ENCODE results near the gene ZNF611. TPM values are rescaled to one million over a fixed set of nuclear protein-coding genes. Genes with fewer than 3 reads are reported as not detected.
A peak's percentile ranks its signal among the peaks of the same experiment; 100 is the strongest.
"Not testable (repeated sequence)": the region's sequence is repeated elsewhere in the genome, so short reads cannot be mapped to it uniquely, and the experiment has no call there.

The ZNF611 gene
- total and polyA plus RNA-seq, 2 of the 13 experiments (the other 11 are each of a cell fraction or from before 2014, with no cell fraction given), result 2.7 to 4.1 TPM

DNA sequence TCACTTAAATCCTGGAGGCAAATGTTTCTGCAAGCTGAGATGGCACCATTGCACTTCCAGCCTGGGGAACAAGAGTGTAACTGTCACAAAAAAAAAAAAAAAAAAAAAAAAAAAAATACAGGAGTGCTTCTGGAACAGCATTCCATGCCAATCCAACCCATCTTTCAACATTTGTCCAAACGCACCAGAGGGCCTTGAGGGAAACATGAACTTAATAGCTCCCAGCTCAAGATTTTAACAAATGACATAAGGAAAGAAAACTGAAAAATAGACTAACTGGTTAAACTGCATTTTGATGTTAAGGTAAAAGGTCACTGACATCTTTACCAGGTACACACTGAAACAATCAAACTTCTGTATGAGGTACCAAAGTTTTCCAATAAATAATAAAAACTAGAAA, 49.0 kb downstream of the ZNF611 start:
- no peak for DNase-seq (ENCODE audit: low spot score)
- CTCF ChIA-PET (ENCODE audit: low intra/inter-chr PET ratio, low total read pairs), result no interaction called here
- no peak overlapping the region for H3K9ac ChIP-seq (ENCODE audit: insufficient read depth, low read depth, low read length)
- no peak overlapping the region for H3K4me3 ChIP-seq (replicated peaks in 1 of 3; ENCODE audit: insufficient read depth in 1 of 3, low read depth in 2 of 3, low read length in 3 of 3)
- peaks cover 15% of the 10 kb centered on the region; the same call in 1 of the 2 replicates for H3K9me3 ChIP-seq (ENCODE audit: low read length)
- ATAC-seq, result no peak
- intact Hi-C loops (cut with micrococcal nuclease; ENCODE audit: unreplicated experiment), result no loop called here
- no peak overlapping the region for H2AFZ ChIP-seq (ENCODE audit: low read length)
- TF ChIP-seq EZH2 (conservative IDR thresholded peaks at IDR 0.05; ENCODE audit: low read depth, low read length) (no peak), PITX1 (CRISPR knock-in tag; IDR thresholded peaks at IDR 0.05) (no peak), MATR3 (CRISPR knock-in tag; IDR thresholded peaks at IDR 0.05) (no peak)
- H3K4me2 ChIP-seq (ENCODE audit: low read depth, low read length), result no peak overlapping the region
- H3K36me3 ChIP-seq (replicated peaks in 1 of 2; ENCODE audit: control insufficient read depth in 1 of 2, insufficient read depth in 2 of 2, low read length in 2 of 2), result peaks cover 0 to 5% of the 10 kb centered on the region in 2 experiments; a peak in 1 of 5 replicates
- in situ Hi-C loops (cut with HindIII; ENCODE audit: extremely low pct_ligation_motif_present, low pct_unique_long_range_greater_than_20kb), result no loop called here
- no peaks in the 10 kb centered on the region; a peak in 1 of 5 replicates for H3K27me3 ChIP-seq (ENCODE audit: control insufficient read depth in 1 of 2, insufficient read depth in 2 of 2, low read length in 2 of 2)
- H3K27ac ChIP-seq (ENCODE audit: extremely low read length, insufficient read depth, low read length), result no peak overlapping the region
- POLR2A ChIA-PET, result no interaction called here
- H3K79me2 ChIP-seq (ENCODE audit: insufficient read depth, low read length), result peaks cover 18% of the 10 kb centered on the region
- FAIRE-seq, result no peak
- 92% methylated on average over 1 of the region's 1 CpG for WGBS (ENCODE audit: low lambda C conversion rate)
- no TSS peak for BruUV-seq (replicated peaks)
- H4K20me1 ChIP-seq (ENCODE audit: insufficient read depth, low read length), result no peaks in the 10 kb centered on the region
- H3K4me1 ChIP-seq (ENCODE audit: insufficient read depth, low read length), result peaks cover 27% of the 10 kb centered on the region

DNA sequence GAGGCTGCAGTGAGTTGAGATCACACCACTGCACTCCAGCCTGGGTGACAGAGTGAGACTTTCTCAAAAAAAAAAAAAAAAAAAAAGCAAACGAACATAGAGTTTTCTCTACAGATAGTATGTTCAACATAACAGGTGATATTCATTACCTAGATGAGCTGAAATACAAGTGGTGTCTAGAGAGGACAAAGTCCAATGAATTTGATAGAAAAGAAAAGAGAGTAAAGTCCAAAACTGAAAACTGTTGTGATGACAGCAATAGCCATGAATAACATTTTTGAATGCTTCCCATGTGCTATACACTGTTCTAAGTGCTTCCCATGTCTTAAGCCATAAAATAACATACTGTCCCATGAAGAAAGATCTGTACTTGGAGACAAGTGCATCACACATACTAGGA, 53.6 kb downstream of the ZNF611 start:
- POLR2A ChIA-PET; H3K36me3 ChIP-seq (replicated peaks in 1 of 2; ENCODE audit: control insufficient read depth in 1 of 2, insufficient read depth in 2 of 2, low read length in 2 of 2); CTCF ChIA-PET (ENCODE audit: low intra/inter-chr PET ratio, low total read pairs); ATAC-seq; H2AFZ ChIP-seq (ENCODE audit: low read length); BruUV-seq (replicated peaks); FAIRE-seq; H3K27ac ChIP-seq (ENCODE audit: extremely low read length, insufficient read depth, low read length); H3K4me3 ChIP-seq (replicated peaks in 1 of 3; ENCODE audit: insufficient read depth in 1 of 3, low read depth in 2 of 3, low read length in 3 of 3); DNase-seq (ENCODE audit: low spot score); H4K20me1 ChIP-seq (ENCODE audit: insufficient read depth, low read length); intact Hi-C loops (cut with micrococcal nuclease; ENCODE audit: unreplicated experiment); H3K9ac ChIP-seq (ENCODE audit: insufficient read depth, low read depth, low read length); H3K27me3 ChIP-seq (ENCODE audit: control insufficient read depth in 1 of 2, insufficient read depth in 2 of 2, low read length in 2 of 2); in situ Hi-C loops (cut with HindIII; ENCODE audit: extremely low pct_ligation_motif_present, low pct_unique_long_range_greater_than_20kb): not testable (repeated sequence)
- WGBS (ENCODE audit: low lambda C conversion rate), result 4% methylated on average over 1 of the region's 1 CpG
- H3K79me2 ChIP-seq (ENCODE audit: insufficient read depth, low read length), result peaks cover 22% of the 10 kb centered on the region
- peak overlapping the region; percentile 12; the same call in 1 of the 2 replicates for H3K4me2 ChIP-seq (ENCODE audit: low read depth, low read length)
- H3K9me3 ChIP-seq (ENCODE audit: low read length), result peaks cover 30% of the 10 kb centered on the region; the same call in 1 of the 2 replicates
- H3K4me1 ChIP-seq (ENCODE audit: insufficient read depth, low read length), result peaks cover 17% of the 10 kb centered on the region

Measured in HepG2 (cell line).